Measurements from ENCODE around the gene GADL1.

Gene GADL1

GRCh38 chr3:30878862-30879261 is 15.6 kb downstream of the GADL1 start:
- no peaks in the 10 kb centered on the region for H3K36me3 ChIP-seq (ENCODE audit: control insufficient read depth, insufficient read depth, low read length)
- TF ChIP-seq CTCF (IDR thresholded peaks at IDR 0.05; ENCODE audit: insufficient read depth, low read length, poor library complexity, severe bottlenecking): no peak
- no peak for DNase-seq (ENCODE audit: extremely low read depth, insufficient read length)
- no peaks in the 10 kb centered on the region; the same call in 1 of the 2 replicates for H3K27me3 ChIP-seq (replicated peaks; ENCODE audit: control insufficient read depth, insufficient read depth, low read length)
- H3K4me3 ChIP-seq (replicated peaks; ENCODE audit: low read depth, low read length): no peak overlapping the region

GRCh38 chr3:30875505-30875904 is 19.0 kb downstream of the GADL1 start:
- no peak for DNase-seq (ENCODE audit: extremely low read depth, insufficient read length)
- H3K4me3 ChIP-seq (replicated peaks; ENCODE audit: low read depth, low read length): no peak overlapping the region
- no peak for TF ChIP-seq CTCF (IDR thresholded peaks at IDR 0.05; ENCODE audit: insufficient read depth, low read length, poor library complexity, severe bottlenecking)
- H3K27me3 ChIP-seq (replicated peaks; ENCODE audit: control insufficient read depth, insufficient read depth, low read length): no peaks in the 10 kb centered on the region; the same call in 1 of the 2 replicates
- H3K36me3 ChIP-seq (ENCODE audit: control insufficient read depth, insufficient read depth, low read length): no peaks in the 10 kb centered on the region

GRCh38 chr3:30873671-30874070 is 20.8 kb downstream of the GADL1 start:
- Histone ChIP-seq H3K36me3 (ENCODE audit: control insufficient read depth, insufficient read depth, low read length) (no peaks in the 10 kb centered on the region), H3K4me3 (replicated peaks; ENCODE audit: low read depth, low read length) (no peak overlapping the region), H3K27me3 (replicated peaks; ENCODE audit: control insufficient read depth, insufficient read depth, low read length) (no peaks in the 10 kb centered on the region; the same call in 1 of the 2 replicates)
- DNase-seq (ENCODE audit: extremely low read depth, insufficient read length): no peak
- no peak for TF ChIP-seq CTCF (IDR thresholded peaks at IDR 0.05; ENCODE audit: insufficient read depth, low read length, poor library complexity, severe bottlenecking)

GRCh38 chr3:30872879-30873278 is 21.6 kb downstream of the GADL1 start:
- no peaks in the 10 kb centered on the region; the same call in 1 of the 2 replicates for H3K27me3 ChIP-seq (replicated peaks; ENCODE audit: control insufficient read depth, insufficient read depth, low read length)
- no peak for DNase-seq (ENCODE audit: extremely low read depth, insufficient read length)
- H3K36me3 ChIP-seq (ENCODE audit: control insufficient read depth, insufficient read depth, low read length): no peaks in the 10 kb centered on the region
- TF ChIP-seq CTCF (IDR thresholded peaks at IDR 0.05; ENCODE audit: insufficient read depth, low read length, poor library complexity, severe bottlenecking): no peak
- H3K4me3 ChIP-seq (replicated peaks; ENCODE audit: low read depth, low read length): no peak overlapping the region

- TF ChIP-seq CTCF (IDR thresholded peaks at IDR 0.05; ENCODE audit: insufficient read depth, low read length, poor library complexity, severe bottlenecking): no peak
- Histone ChIP-seq H3K36me3 (ENCODE audit: control insufficient read depth, insufficient read depth, low read length) (no peaks in the 10 kb centered on the region), H3K27me3 (replicated peaks; ENCODE audit: control insufficient read depth, insufficient read depth, low read length) (no peaks in the 10 kb centered on the region; the same call in 1 of the 2 replicates), H3K4me3 (replicated peaks; ENCODE audit: low read depth, low read length) (no peak overlapping the region)
- DNase-seq (ENCODE audit: extremely low read depth, insufficient read length): no peak
Measured at GRCh38 chr3:30871720-30872119, 22.7 kb downstream of the GADL1 start.

- DNase-seq (ENCODE audit: extremely low read depth, insufficient read length): no peak
- Histone ChIP-seq H3K27me3 (replicated peaks; ENCODE audit: control insufficient read depth, insufficient read depth, low read length) (no peaks in the 10 kb centered on the region), H3K36me3 (ENCODE audit: control insufficient read depth, insufficient read depth, low read length) (no peaks in the 10 kb centered on the region), H3K4me3 (replicated peaks; ENCODE audit: low read depth, low read length) (no peak overlapping the region)
- TF ChIP-seq CTCF (IDR thresholded peaks at IDR 0.05; ENCODE audit: insufficient read depth, low read length, poor library complexity, severe bottlenecking): no peak
Measured at GRCh38 chr3:30864836-30865235, 29.6 kb downstream of the GADL1 start.
